GM19452 (cell line): ENCODE data around the gene SDC1.
"Not testable (repeated sequence)": the region's sequence is repeated elsewhere in the genome, so short reads cannot be mapped to it uniquely, and the experiment has no call there.

Source experiments
- ATAC-seq: cut with Tn5 transposase; IDR thresholded peaks from one replicate; pipeline ENCODE4 v1.9.1; 2021; ENCODE audit not compliant: unreplicated experiment

The SDC1 gene

DNA sequence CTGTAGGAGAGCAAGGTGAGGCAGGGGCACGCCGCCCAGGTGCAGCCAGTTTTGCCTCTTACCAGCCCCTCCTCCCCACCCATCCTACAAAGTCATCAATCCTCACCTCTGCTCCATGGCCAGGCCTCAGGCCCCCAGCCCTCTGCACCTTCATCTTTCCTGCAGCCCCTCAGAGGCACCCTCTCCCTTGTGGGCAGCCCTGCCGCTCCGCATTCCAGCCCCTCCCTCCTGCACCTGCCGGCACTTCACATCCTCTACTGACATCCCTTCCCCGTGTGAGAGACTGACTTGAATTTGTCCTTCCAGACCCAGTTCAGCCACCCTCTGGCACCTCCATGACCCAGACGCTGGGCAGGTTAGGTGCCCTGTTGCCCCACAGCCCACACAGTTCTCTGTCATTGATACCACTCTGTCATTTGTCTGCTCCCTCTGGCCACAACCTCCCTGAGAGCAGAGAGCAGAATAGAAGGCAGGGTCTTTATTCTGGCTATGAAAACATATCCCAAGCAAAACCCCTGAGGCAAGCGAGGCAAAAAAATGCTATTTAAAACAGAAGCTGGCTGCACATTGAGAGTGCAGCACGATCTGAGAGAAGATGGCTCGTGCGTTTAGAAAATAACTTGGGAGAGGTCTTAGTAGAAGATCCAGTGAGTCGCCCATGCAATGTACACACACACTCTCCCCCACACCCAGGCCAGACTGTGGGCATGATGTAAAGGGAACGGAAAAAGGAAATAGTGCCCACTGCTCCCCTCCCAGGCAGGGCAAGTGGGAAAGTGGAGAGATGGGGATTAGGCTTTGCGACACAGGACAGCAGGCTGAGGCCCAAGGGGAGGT lies 25.9 kb downstream of the SDC1 start:
- no peak for ATAC-seq

DNA sequence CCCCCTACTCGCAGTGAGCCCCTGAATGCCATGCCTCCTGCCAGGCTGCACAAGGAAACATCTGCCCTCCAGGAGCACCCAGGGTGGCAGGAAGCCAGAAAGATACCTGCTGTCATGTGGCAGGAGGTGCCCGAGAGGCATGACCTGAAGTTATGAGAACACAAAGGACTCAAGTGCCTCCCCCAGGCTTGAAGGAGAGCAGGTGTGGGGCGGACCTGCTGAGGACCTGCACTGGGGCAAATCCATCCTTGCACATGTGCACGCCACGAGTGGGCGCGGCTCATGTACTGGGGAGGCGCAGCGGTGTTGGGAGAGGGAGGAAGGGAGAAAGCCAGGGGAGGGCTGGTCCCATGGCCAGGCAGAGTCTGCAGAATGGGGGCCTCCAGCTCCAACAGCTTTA lies 26.9 kb downstream of the SDC1 start:
- ATAC-seq: no peak

GRCh38 chr2:20197192-20197591 lies 27.7 kb downstream of the SDC1 start:
- no peak for ATAC-seq

GRCh38 chr2:20196657-20197161 lies 28.2 kb downstream of the SDC1 start:
- ATAC-seq: no peak

DNA sequence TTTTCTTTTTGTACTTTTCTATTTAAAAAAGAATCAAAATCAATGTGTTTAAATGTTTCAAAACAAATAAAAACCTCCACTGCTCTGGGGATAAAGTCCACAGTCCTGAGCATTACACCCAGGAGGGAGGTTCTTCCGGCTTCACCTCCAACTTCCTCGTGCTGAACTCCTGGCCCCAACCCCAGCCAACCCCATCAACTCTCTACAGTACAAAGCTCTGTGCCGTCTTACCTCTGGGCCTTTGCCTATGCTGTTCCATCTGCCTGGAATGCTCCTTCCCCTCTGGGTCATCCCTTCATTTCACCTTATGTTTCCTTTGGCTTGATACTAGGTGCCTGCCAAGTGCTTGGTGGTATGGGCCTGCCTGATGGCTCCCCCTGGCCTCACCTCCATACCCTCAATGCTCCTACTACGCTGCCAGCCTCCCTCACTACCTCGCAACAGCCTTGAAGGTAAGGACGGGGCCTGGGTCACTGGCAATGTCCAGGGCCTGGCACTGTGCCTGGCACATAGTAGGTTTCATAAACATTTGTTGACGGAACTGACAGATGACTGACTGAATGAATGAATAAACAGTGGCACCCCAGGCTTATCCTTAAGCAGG lies 28.8 kb downstream of the SDC1 start:
- no peak for ATAC-seq

GRCh38 chr2:20195431-20196033 lies 29.4 kb downstream of the SDC1 start:
- no peak for ATAC-seq

DNA sequence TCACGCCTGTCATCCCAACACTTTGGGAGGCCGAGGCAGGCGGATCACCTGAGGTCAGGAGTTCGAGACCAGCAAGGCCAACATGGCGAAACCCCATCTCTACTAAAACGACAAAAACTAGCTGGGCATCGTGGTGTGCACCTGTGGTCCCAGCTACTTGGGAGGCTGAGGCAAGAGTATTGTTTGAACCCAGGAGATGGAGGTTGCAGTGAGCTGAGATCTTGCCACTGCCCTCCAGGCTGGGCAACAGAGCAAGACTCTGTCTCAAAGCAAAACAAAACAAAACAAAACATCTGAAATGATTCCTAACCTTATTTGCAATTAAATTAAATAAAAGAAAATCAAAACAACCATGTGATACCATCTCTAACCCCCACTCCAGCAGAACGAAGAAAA lies 29.9 kb downstream of the SDC1 start:
- not testable (repeated sequence) for ATAC-seq

DNA sequence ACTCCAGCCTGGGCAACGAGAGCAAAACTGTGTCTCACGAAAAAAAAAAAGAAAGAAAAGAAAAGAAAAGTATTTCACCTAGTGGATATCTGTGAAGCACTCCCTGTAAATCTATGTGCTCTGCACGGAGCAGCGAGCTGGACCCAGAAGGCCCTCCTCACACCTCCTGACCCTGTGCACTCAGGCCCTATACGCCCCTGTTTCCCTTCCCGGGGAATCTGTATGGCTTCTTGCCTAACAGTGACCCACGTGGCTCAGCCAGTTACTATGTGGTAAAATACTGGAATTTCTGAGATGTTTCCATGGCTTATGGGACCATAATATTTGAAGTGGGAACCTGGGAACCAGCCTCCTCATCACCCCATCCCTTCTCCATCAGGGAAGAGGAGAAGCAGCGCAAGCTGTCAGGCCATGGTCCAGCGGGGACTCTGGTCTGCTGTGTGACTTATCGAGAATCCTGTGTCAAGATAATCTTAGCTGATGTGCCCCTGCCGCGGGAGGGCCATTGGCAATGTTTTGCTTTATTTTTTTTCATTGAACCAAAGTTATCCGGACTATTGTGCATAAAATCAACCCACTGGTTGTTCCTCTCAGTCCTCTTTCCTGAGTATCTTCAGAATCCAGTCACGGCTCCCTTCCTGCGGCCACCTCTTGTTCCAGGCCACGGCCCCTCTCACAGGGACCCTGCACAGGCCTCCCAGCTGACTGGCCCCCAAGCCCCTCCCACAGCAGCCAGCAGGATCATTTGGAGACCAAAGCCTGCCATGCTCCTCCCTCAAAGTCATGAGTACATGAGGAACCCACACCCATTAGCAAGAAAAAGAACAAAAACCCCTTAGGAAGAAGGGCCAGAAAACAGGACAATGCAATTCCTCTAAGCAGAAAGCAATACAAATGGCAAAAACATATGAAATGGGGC lies 30.6 kb downstream of the SDC1 start:
- no peak for ATAC-seq

- no peak for ATAC-seq
Observed at GRCh38 chr2:20193185-20193584, 31.7 kb downstream of the SDC1 start.

DNA sequence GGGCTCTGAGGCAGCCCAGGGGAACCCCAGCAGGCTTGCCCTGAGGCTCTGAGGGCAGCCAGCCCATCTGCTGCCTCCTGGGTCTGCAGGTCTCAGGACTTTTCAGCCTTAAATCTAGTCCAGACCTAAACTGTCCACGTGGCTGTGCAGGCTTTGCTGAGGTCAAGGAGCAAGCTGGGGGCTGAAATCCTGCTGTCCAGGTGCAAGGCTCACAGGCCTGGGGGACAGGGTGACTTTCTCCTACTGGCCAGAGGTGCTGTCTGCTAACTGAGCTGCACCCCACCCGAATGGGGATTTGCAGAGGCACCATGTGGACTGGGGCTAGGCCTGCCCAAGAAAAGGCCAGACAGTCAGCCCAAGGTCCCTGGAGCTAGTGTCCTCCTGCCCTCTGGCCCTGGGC lies 32.1 kb downstream of the SDC1 start:
- no peak for ATAC-seq

GRCh38 chr2:20191714-20192569 lies 33.0 kb downstream of the SDC1 start:
- no peak for ATAC-seq

- no peak for ATAC-seq
Observed at GRCh38 chr2:20190876-20191713, 33.8 kb downstream of the SDC1 start.

- ATAC-seq: no peak
Observed at GRCh38 chr2:20190170-20190569, 34.8 kb downstream of the SDC1 start.

- no peak for ATAC-seq
Observed at GRCh38 chr2:20189299-20189931, 35.5 kb downstream of the SDC1 start.

- no peak for ATAC-seq
Observed at GRCh38 chr2:20188851-20189250, 36.1 kb downstream of the SDC1 start.

GRCh38 chr2:20188201-20188600 lies 36.7 kb downstream of the SDC1 start:
- ATAC-seq: no peak

DNA sequence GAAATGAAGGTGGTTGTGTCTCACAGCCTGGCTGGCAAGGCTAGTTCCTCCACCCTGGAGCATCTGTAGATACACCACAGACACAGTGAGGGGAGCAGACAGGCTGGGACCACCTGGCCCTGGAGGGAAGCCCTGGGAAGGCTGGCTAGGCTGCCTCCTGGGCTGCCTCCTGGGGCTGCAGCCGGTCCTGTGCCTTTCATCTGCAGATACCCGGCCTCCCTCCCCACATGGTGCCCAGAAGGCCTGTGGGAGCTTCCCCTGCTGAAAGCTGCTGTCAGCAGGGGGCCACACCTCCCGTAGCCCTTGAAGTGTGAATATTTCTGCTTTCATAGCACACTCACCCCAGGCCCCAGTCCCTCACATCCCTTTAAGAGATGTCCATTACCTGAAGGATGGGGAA lies 37.6 kb downstream of the SDC1 start:
- no peak for ATAC-seq

GRCh38 chr2:20186855-20187187 lies 38.1 kb downstream of the SDC1 start:
- ATAC-seq: no peak
